ENCODE data around the gene TBC1D22A. TPM values are rescaled to one million over a fixed set of nuclear protein-coding genes. Genes with fewer than 3 reads are reported as not detected.

The TBC1D22A gene
- total RNA-seq, 1 donor from 2014 or later, result 15.8 TPM

- ATAC-seq, result no peak
- intact Hi-C loops (cut with micrococcal nuclease), result no loop called here
- no peak for DNase-seq
These were observed 439.8 kb downstream of the TBC1D22A start for GRCh38 chr22:47201996-47202818.

GRCh38 chr22:47202819-47203553 is 440.5 kb downstream of the TBC1D22A start:
- no peak for DNase-seq
- no peak for ATAC-seq
- intact Hi-C loops (cut with micrococcal nuclease), result no loop called here

GRCh38 chr22:47203554-47203991 is 441.1 kb downstream of the TBC1D22A start:
- no peak for DNase-seq

GRCh38 chr22:47204002-47204979 is 441.8 kb downstream of the TBC1D22A start:
- ATAC-seq (no peak), DNase-seq (no peak)

More at GRCh38 chr22:47203554-47203991, 441.1 kb downstream of the TBC1D22A start:
- intact Hi-C loops (cut with micrococcal nuclease), result no loop called here
- no peak for ATAC-seq

GRCh38 chr22:47205081-47205491 is 442.6 kb downstream of the TBC1D22A start:
- ATAC-seq (no peak), DNase-seq (no peak)
- intact Hi-C loops (cut with micrococcal nuclease), result no loop called here

More at GRCh38 chr22:47204002-47204979, 441.8 kb downstream of the TBC1D22A start:
- intact Hi-C loops (cut with micrococcal nuclease), result no loop called here

- intact Hi-C loops (cut with micrococcal nuclease), result no loop called here
- ATAC-seq (no peak), DNase-seq (no peak)
These were observed 443.1 kb downstream of the TBC1D22A start for GRCh38 chr22:47205554-47205953.

- no peak for DNase-seq
These were observed 443.7 kb downstream of the TBC1D22A start for GRCh38 chr22:47206164-47206563.

GRCh38 chr22:47206666-47207218 is 444.3 kb downstream of the TBC1D22A start:
- DNase-seq, result no peak

More at GRCh38 chr22:47206164-47206563, 443.7 kb downstream of the TBC1D22A start:
- no peak for ATAC-seq
- intact Hi-C loops (cut with micrococcal nuclease), result no loop called here

GRCh38 chr22:47207387-47207786 is 444.9 kb downstream of the TBC1D22A start:
- intact Hi-C loops (cut with micrococcal nuclease), result no loop called here
- DNase-seq (no peak), ATAC-seq (no peak)

More at GRCh38 chr22:47206666-47207218, 444.3 kb downstream of the TBC1D22A start:
- ATAC-seq, result no peak
- intact Hi-C loops (cut with micrococcal nuclease), result no loop called here

- ATAC-seq, result no peak
- intact Hi-C loops (cut with micrococcal nuclease), result no loop called here
- no peak for DNase-seq
These were observed 445.6 kb downstream of the TBC1D22A start for GRCh38 chr22:47207846-47208554.

GRCh38 chr22:47208630-47209029 is 446.2 kb downstream of the TBC1D22A start:
- intact Hi-C loops (cut with micrococcal nuclease), result no loop called here
- no peak for ATAC-seq
- DNase-seq, result no peak

- intact Hi-C loops (cut with micrococcal nuclease), result no loop called here
- ATAC-seq (no peak), DNase-seq (no peak)
These were observed 446.6 kb downstream of the TBC1D22A start for GRCh38 chr22:47209040-47209514.

GRCh38 chr22:47209547-47210023 is 447.1 kb downstream of the TBC1D22A start:
- DNase-seq, result no peak
- no peak for ATAC-seq
- intact Hi-C loops (cut with micrococcal nuclease), result no loop called here

- ATAC-seq (no peak), DNase-seq (no peak)
- intact Hi-C loops (cut with micrococcal nuclease), result no loop called here
These were observed 447.7 kb downstream of the TBC1D22A start for GRCh38 chr22:47210112-47210657.

- intact Hi-C loops (cut with micrococcal nuclease), result no loop called here
- DNase-seq, result no peak
- ATAC-seq, result no peak
These were observed 448.2 kb downstream of the TBC1D22A start for GRCh38 chr22:47210686-47211085.

- intact Hi-C loops (cut with micrococcal nuclease), result no loop called here
- ATAC-seq (no peak), DNase-seq (no peak)
These were observed 451.3 kb downstream of the TBC1D22A start for GRCh38 chr22:47213571-47214230.

GRCh38 chr22:47215851-47216250 is 453.4 kb downstream of the TBC1D22A start:
- ATAC-seq (no peak), DNase-seq (no peak)
- intact Hi-C loops (cut with micrococcal nuclease), result no loop called here
